Measurements from ENCODE around the gene MYO1B.

MYO1B gene

GRCh38 chr2:191299010-191299409 is 53.8 kb downstream of the MYO1B start:
- no peaks in the 10 kb centered on the region for H3K4me1 ChIP-seq (ENCODE audit: insufficient read depth, low read length)
- no peaks in the 10 kb centered on the region for H3K36me3 ChIP-seq (ENCODE audit: insufficient read depth, low read length)
- H3K27me3 ChIP-seq (ENCODE audit: insufficient read depth, low read length), result no peaks in the 10 kb centered on the region
- no peak overlapping the region for H2AFZ ChIP-seq (ENCODE audit: low read depth, low read length)
- H3K4me3 ChIP-seq (ENCODE audit: low read length), result no peak overlapping the region
- H3K9me3 ChIP-seq (ENCODE audit: low read length), result no peaks in the 10 kb centered on the region

- Histone ChIP-seq H3K27me3 (ENCODE audit: insufficient read depth, low read length) (no peaks in the 10 kb centered on the region), H3K4me1 (ENCODE audit: insufficient read depth, low read length) (no peaks in the 10 kb centered on the region), H3K36me3 (ENCODE audit: insufficient read depth, low read length) (no peaks in the 10 kb centered on the region), H3K4me3 (ENCODE audit: low read length) (no peak overlapping the region), H3K9me3 (ENCODE audit: low read length) (no peaks in the 10 kb centered on the region), H2AFZ (ENCODE audit: low read depth, low read length) (no peak overlapping the region)
These were observed 54.7 kb downstream of the MYO1B start for GRCh38 chr2:191299866-191300265.

GRCh38 chr2:191301971-191302370 is 56.8 kb downstream of the MYO1B start:
- no peak overlapping the region for H2AFZ ChIP-seq (ENCODE audit: low read depth, low read length)
- H3K4me3 ChIP-seq (ENCODE audit: low read length), result no peak overlapping the region
- no peaks in the 10 kb centered on the region for H3K9me3 ChIP-seq (ENCODE audit: low read length)
- H3K36me3 ChIP-seq (ENCODE audit: insufficient read depth, low read length), result no peaks in the 10 kb centered on the region
- no peaks in the 10 kb centered on the region for H3K27me3 ChIP-seq (ENCODE audit: insufficient read depth, low read length)
- H3K4me1 ChIP-seq (ENCODE audit: insufficient read depth, low read length), result no peaks in the 10 kb centered on the region

- no peak overlapping the region for H3K4me3 ChIP-seq (ENCODE audit: low read length)
These were observed 57.4 kb downstream of the MYO1B start for GRCh38 chr2:191302459-191303139.

GRCh38 chr2:191303140-191304005 is 58.2 kb downstream of the MYO1B start:
- H3K4me1 ChIP-seq (ENCODE audit: insufficient read depth, low read length), result no peaks in the 10 kb centered on the region
- no peaks in the 10 kb centered on the region for H3K9me3 ChIP-seq (ENCODE audit: low read length)
- H3K4me3 ChIP-seq (ENCODE audit: low read length), result no peak overlapping the region
- H3K36me3 ChIP-seq (ENCODE audit: insufficient read depth, low read length), result no peaks in the 10 kb centered on the region
- H2AFZ ChIP-seq (ENCODE audit: low read depth, low read length), result no peak overlapping the region
- no peaks in the 10 kb centered on the region for H3K27me3 ChIP-seq (ENCODE audit: insufficient read depth, low read length)

More at GRCh38 chr2:191302459-191303139, 57.4 kb downstream of the MYO1B start:
- Histone ChIP-seq H2AFZ (ENCODE audit: low read depth, low read length) (no peak overlapping the region), H3K4me1 (ENCODE audit: insufficient read depth, low read length) (no peaks in the 10 kb centered on the region), H3K9me3 (ENCODE audit: low read length) (no peaks in the 10 kb centered on the region), H3K27me3 (ENCODE audit: insufficient read depth, low read length) (no peaks in the 10 kb centered on the region), H3K36me3 (ENCODE audit: insufficient read depth, low read length) (no peaks in the 10 kb centered on the region)

- Histone ChIP-seq H3K36me3 (ENCODE audit: insufficient read depth, low read length) (no peaks in the 10 kb centered on the region), H3K27me3 (ENCODE audit: insufficient read depth, low read length) (no peaks in the 10 kb centered on the region), H2AFZ (ENCODE audit: low read depth, low read length) (no peak overlapping the region), H3K9me3 (ENCODE audit: low read length) (no peaks in the 10 kb centered on the region), H3K4me3 (ENCODE audit: low read length) (no peak overlapping the region), H3K4me1 (ENCODE audit: insufficient read depth, low read length) (no peaks in the 10 kb centered on the region)
These were observed 60.0 kb downstream of the MYO1B start for GRCh38 chr2:191304939-191305875.

GRCh38 chr2:191308026-191308425 is 62.8 kb downstream of the MYO1B start:
- no peaks in the 10 kb centered on the region for H3K36me3 ChIP-seq (ENCODE audit: insufficient read depth, low read length)
- no peak overlapping the region for H2AFZ ChIP-seq (ENCODE audit: low read depth, low read length)
- H3K4me1 ChIP-seq (ENCODE audit: insufficient read depth, low read length), result no peaks in the 10 kb centered on the region
- no peaks in the 10 kb centered on the region for H3K9me3 ChIP-seq (ENCODE audit: low read length)
- H3K4me3 ChIP-seq (ENCODE audit: low read length), result no peak overlapping the region
- no peaks in the 10 kb centered on the region for H3K27me3 ChIP-seq (ENCODE audit: insufficient read depth, low read length)

- Histone ChIP-seq H3K9me3 (ENCODE audit: low read length) (no peaks in the 10 kb centered on the region), H3K27me3 (ENCODE audit: insufficient read depth, low read length) (no peaks in the 10 kb centered on the region), H3K4me3 (ENCODE audit: low read length) (no peak overlapping the region), H2AFZ (ENCODE audit: low read depth, low read length) (no peak overlapping the region), H3K36me3 (ENCODE audit: insufficient read depth, low read length) (no peaks in the 10 kb centered on the region), H3K4me1 (ENCODE audit: insufficient read depth, low read length) (no peaks in the 10 kb centered on the region)
These were observed 66.0 kb downstream of the MYO1B start for GRCh38 chr2:191311156-191311555.

- no peak overlapping the region for H2AFZ ChIP-seq (ENCODE audit: low read depth, low read length)
- no peaks in the 10 kb centered on the region for H3K9me3 ChIP-seq (ENCODE audit: low read length)
- no peaks in the 10 kb centered on the region for H3K27me3 ChIP-seq (ENCODE audit: insufficient read depth, low read length)
- H3K4me3 ChIP-seq (ENCODE audit: low read length), result no peak overlapping the region
- H3K36me3 ChIP-seq (ENCODE audit: insufficient read depth, low read length), result no peaks in the 10 kb centered on the region
- H3K4me1 ChIP-seq (ENCODE audit: insufficient read depth, low read length), result no peaks in the 10 kb centered on the region
These were observed 66.4 kb downstream of the MYO1B start for GRCh38 chr2:191311627-191312026.

GRCh38 chr2:191312163-191312562 is 67.0 kb downstream of the MYO1B start:
- no peaks in the 10 kb centered on the region for H3K36me3 ChIP-seq (ENCODE audit: insufficient read depth, low read length)
- no peak overlapping the region for H3K4me3 ChIP-seq (ENCODE audit: low read length)
- H3K27me3 ChIP-seq (ENCODE audit: insufficient read depth, low read length), result no peaks in the 10 kb centered on the region
- no peaks in the 10 kb centered on the region for H3K4me1 ChIP-seq (ENCODE audit: insufficient read depth, low read length)
- no peaks in the 10 kb centered on the region for H3K9me3 ChIP-seq (ENCODE audit: low read length)
- no peak overlapping the region for H2AFZ ChIP-seq (ENCODE audit: low read depth, low read length)

GRCh38 chr2:191312662-191313061 is 67.5 kb downstream of the MYO1B start:
- no peak overlapping the region for H3K4me3 ChIP-seq (ENCODE audit: low read length)
- H3K27me3 ChIP-seq (ENCODE audit: insufficient read depth, low read length), result no peaks in the 10 kb centered on the region
- no peaks in the 10 kb centered on the region for H3K4me1 ChIP-seq (ENCODE audit: insufficient read depth, low read length)
- no peaks in the 10 kb centered on the region for H3K36me3 ChIP-seq (ENCODE audit: insufficient read depth, low read length)
- H2AFZ ChIP-seq (ENCODE audit: low read depth, low read length), result no peak overlapping the region
- H3K9me3 ChIP-seq (ENCODE audit: low read length), result no peaks in the 10 kb centered on the region

GRCh38 chr2:191314697-191315364 is 69.6 kb downstream of the MYO1B start:
- peaks cover 6% of the 10 kb centered on the region for H3K4me1 ChIP-seq (ENCODE audit: insufficient read depth, low read length)
- no peak overlapping the region for H3K4me3 ChIP-seq (ENCODE audit: low read length)
- H2AFZ ChIP-seq (ENCODE audit: low read depth, low read length), result no peak overlapping the region
- no peaks in the 10 kb centered on the region for H3K27me3 ChIP-seq (ENCODE audit: insufficient read depth, low read length)
- H3K9me3 ChIP-seq (ENCODE audit: low read length), result no peaks in the 10 kb centered on the region
- H3K36me3 ChIP-seq (ENCODE audit: insufficient read depth, low read length), result no peaks in the 10 kb centered on the region
